SH-SY5Y (cell line): ENCODE results near the gene LPGAT1.

Experiments used
- GATA2 ChIP-seq: IDR thresholded peaks from 2 replicates; pipeline ENCODE4 v1.6.1; 2011; ENCODE audit warnings: mild to moderate bottlenecking, low read depth, low read length
- GATA3 ChIP-seq: IDR thresholded peaks from 2 replicates; pipeline ENCODE4 v1.6.1; 2011; ENCODE audit warnings: low read depth, mild to moderate bottlenecking, low read length, moderate library complexity

The LPGAT1 gene

DNA sequence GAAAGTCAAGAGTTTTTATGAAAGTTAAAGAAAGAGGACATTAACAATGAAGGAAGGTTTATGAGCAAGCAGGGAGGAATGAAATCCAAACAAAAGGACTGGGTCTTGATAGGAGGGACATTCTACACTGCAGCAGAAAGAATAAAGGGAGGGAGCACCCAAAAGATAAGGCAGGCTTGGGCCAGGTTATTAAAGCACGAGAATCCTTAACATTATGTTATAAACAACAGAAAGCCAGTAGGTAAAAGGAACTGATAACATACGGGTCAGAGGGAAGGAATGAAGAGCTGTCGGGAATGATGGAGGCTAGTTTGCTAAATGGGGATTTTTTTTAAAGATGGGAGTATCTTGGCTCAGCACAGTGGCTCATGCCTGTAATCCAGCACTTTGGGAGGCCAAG, 19.4 kb downstream of the LPGAT1 start:
- TF ChIP-seq GATA3 (no peak), GATA2 (no peak)

DNA sequence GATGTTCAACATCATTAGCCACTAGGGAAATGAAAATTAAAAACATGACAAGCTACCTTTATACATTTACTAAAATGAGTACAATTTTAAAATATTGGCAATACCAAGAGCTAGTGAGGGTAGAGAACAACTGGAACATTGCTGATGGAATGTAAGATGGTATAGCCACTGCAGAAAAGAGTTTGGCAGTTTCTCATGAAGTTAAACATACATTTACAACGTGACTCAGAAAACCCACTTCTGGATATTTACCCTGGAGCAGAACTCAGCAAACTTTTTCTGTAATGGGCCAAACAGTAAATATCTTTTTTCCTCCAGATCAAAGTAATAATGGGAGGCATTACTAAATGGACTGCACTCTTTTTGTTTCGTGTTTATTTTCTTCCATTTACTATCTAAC, 22.1 kb downstream of the LPGAT1 start:
- no peak for TF ChIP-seq GATA2

DNA sequence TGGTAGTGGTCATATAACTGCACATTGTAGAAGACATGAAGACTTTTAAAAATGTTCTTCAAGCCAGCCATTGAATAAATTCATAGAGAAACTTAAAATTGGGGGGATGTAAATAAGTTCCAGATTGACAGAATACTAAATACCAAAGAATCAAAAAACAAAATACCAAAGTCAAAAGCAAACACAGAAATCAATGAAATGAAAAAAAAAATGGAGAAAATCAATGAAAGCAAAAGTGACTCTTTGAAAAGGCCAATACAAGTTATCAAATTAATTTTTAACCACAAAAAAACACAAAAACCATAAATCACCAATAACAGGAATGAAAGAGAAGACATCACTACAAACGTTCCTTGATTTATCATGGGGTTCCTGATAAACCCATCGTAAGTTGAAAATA, 25.6 kb downstream of the LPGAT1 start:
- TF ChIP-seq GATA3 (no peak), GATA2 (no peak)

DNA sequence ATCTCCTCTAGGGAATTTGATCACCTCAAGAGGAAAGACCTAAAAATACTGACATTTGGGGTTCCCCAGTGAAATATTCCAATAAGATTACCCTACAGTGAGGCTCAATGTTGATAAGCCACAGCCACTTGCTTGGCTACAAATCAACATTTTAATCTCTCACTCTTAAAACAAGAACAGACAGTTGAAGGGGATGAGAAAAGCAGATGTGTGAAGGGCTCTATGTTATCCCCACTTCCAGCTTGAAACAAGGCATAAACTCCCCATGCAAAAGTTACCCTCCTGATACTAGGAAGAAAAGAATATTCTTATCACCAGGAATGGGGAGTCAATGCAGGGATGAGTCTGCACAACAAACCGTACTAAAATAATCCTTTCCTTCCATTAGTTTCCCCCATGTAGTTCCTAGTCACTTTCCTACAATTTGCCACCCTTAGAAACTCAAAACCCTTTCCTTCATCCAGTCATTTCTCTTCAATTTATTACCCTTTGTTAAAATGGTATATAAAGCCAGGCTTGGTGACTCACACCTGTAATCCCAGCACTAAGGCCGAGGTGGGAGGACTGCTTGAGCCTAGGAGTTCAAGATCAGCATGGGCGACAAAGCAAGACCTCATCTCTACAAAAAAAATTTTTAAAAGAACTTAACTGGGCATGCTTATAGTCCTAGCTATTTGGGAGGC, 29.5 kb downstream of the LPGAT1 start:
- TF ChIP-seq GATA3 (no peak), GATA2 (no peak)

DNA sequence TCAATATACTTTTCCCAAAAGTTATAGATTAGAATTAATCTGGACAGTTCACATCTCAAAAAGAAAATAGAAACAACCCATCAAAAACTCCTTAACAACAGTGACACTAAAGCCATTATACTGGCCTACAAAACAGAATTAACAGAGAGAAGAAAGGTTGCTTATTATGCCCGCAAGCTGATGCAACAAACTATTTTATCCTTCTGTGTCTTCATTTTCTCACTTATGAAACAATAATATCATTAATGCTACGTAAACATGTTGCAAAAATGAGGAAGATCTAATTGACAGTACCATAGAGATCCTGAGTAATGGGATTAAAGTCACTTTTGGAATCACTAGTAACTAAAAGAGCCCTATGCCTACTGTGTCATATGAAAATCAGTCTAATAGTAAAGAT, 32.6 kb downstream of the LPGAT1 start:
- no peak for TF ChIP-seq GATA2
- no peak for TF ChIP-seq GATA3

DNA sequence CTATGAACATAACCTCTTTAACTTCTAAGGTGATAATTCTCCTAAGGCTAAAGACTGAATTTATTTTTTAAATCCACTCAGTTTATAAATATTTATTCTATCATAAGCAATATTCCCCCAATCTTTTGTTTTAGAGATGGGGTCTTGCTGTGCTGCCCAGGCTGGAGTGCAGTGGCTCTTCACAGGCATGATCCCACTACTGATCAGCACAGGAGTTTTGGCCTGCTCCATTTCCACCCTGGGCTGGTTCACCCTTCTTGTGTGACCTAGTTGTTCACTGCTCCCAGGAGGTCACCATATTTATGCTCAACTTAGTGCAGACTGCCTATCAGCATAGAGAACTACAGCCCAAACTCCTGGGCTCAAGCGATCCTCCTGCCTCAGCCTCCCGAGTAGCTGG, 38.6 kb downstream of the LPGAT1 start:
- TF ChIP-seq GATA3 (no peak), GATA2 (no peak)

DNA sequence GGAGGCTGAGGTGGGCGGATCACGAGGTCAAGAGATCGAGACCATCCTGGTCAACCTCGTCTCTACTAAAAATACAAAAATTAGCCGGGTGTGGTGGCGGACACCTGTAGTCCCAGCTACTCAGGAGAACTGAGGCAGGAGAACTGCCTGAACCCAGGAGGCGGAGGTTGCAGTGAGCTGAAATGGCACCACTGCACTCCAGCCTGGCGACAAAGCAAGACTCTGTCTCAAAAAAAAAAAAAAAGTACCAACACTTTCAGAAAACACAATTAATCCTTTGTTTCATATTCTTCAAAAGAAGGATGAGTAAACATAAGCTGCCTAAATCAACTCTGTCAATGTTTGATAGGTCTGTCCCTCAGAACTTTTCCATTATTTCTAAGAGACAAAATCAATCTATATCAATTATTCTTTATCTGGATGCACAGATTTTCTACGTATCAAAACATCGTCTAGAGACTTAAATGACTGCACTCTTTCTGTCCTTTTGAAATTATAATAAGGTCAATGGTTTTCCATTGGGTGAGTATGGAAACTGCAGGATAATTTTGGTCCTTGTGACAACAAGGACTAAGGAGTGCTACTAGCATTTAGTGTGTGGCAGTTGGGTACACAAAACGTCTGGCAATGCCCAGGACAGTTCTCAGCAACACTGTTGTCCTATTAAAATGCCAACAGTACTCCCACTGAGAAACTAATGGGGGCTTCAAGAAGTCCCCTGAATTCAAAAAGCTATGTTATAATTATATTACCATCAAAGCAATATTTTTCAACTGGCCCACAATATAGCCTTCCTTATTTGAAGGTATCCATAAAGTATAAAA, 40.7 kb downstream of the LPGAT1 start:
- TF ChIP-seq GATA3: no peak
- TF ChIP-seq GATA2: no peak

DNA sequence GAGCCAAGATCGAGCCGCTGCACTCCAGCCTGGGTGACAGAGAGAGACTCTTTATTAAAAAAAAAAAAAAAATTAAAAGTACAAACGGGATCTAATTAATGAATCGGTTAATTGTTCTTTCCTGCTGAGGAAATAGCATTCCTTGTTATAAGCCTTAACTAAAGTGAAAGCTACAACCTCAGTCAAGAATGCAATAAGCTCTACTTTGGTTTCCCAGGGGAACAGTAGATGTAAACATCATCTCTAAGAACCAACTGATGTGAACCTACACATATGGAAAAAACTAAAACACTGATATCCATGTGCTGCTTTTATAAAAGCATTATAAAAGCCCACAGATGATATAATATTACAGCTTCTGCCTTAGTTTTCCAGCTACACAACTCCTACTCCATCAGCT, 41.9 kb downstream of the LPGAT1 start:
- no peak for TF ChIP-seq GATA3
- no peak for TF ChIP-seq GATA2

DNA sequence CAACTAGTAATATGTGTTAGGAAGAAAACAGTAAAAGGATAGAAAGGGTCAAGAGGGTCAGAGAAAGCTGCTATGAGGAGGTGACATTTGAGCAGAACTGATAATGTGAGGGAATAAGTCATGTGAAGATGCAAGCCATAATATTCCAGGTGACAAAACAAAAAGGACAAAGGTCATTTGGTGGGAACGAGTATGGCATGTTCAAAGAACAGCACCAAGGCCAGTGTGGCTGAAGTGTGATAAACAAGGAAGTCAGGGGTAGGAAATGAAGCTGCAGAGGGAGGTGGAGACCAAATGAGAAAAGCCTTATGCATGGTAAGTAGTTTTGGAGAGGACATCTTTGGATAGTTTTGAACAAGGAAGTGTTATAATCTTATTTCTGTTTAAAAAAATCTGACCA, 46.7 kb downstream of the LPGAT1 start:
- no peak for TF ChIP-seq GATA2
- TF ChIP-seq GATA3: no peak

DNA sequence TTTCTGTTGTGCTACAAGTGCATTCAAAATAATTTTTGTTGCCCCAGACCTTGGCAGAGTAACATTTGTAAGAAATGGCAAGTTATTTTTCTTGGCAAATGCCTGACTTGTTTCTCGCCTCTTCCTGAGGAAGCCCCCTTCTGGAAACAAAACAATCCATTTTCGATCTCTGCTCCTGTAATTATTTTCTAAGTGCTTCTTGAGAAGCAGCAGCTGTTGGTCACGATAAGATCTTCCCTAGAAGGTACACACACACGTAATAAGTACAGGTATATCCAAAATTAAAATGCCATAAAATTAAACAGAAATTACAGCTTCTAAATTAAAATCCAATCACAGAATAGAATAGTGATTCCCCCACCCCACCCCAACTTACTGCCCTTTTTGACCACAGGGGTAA, 47.3 kb downstream of the LPGAT1 start:
- TF ChIP-seq GATA2: no peak
- TF ChIP-seq GATA3: no peak

DNA sequence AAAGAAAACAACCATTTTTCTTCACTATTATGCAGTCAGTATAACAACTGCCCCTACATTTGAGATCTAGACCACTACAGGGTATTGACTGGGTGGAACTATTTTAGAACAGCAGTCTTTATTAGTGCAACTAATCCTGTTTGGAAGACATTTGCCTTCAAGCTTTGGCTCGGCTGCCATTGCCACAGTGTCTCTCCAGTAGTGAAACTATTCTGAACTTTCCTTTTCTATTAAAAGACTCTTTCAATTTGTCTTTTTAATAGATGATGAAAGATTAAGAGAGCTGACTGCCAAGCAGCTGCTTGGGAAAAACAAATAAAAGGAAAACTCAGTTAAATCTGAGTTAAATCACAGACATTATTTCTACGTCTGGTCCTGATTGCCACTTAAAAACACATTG, 49.3 kb downstream of the LPGAT1 start:
- no peak for TF ChIP-seq GATA3
- TF ChIP-seq GATA2: no peak

DNA sequence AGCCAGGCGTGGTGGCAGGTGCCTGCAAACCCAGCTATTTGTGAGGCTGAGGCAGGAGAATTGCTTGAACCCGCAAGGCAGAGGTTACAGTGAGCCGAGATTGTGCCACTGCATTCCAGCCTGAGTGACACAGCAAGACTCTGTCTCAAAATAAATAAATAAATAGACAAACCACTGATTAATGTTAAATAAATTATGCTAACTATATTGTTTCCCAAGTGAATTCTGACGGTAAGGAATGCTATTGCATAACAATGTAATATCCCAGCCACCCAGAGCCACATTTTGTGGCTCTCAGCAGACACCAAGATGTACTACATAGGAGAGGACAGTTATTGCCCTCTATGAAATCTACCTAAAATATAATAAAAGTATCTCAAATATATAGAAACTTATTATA, 55.4 kb downstream of the LPGAT1 start:
- no peak for TF ChIP-seq GATA2
- no peak for TF ChIP-seq GATA3

DNA sequence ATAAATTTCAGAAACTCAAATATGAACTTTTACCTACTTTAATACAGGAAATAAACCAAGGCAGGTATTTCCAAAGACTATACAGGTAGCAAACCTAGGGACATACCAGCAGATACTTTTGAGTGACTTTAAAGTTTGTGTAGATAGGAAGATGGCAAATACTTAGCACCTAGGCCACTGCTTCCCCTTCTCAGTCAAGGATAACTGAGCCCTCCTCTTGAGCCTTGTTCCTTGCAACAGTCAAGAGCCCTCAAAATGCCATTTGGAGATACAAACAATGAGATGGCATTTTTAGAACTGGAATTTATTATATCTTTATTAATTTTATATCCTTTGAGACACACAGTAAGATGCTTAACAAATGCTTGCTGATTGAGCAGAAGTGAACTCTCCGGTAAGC, 65.9 kb downstream of the LPGAT1 start:
- TF ChIP-seq GATA2 (no peak), GATA3 (no peak)

DNA sequence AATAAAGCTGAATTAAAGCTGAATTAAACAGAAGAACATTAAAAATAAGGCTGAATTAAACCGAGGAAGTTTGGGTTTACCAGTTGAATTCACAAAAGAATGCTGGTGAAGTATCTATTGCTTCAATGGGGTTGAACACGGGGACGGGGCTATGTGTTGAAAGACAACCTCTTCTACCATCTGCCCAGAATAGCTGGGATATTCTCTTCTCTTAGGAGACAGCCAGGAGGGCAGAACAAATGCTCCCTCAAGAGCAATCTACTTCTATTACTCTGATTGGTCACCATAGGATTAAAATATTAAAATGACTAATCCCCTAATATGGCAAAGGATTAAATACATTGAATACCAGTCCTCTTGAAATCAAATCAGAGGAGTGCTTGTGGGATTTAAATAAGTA, 68.4 kb downstream of the LPGAT1 start:
- TF ChIP-seq GATA3 (no peak), GATA2 (no peak)

DNA sequence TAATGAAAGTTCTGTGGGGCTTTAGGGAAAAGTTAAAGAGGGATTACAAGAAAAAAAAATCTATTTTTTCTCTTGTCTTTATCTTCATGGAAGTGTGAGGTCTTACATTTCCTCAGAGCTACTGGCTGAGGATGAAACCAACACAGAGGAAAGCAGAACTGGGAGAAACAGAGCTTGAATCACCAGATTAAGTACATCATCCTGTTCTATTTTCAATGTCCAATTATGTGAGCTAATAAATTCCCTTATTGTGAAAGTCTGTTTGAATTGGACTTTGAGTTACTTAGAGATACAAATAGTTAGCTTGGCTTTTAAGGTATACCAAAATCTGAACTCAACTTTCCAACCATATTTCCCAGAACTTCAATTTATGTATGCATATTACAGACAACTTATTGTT, 69.2 kb downstream of the LPGAT1 start:
- TF ChIP-seq GATA2 (no peak), GATA3 (no peak)
